A549 (cell line): ENCODE measurements around the gene GBF1. TPM values are rescaled to one million over a fixed set of nuclear protein-coding genes. Genes with fewer than 3 reads are reported as not detected.
"Not testable (repeated sequence)": the region's sequence is repeated elsewhere in the genome, so short reads cannot be mapped to it uniquely, and the experiment has no call there.

ENCODE experiments used
- ATAC-seq, 2 experiments: fragments of 200-7000 bp in 1 of 2; fragments of >200 bp in 1 of 2; cut with Nextera tagmentation in 1 of 2; cut with Tn5 transposase in 1 of 2; 3 replicates each; pipeline versions ENCODE4 v1.8.0 to v1.9.1; 2018 to 2020; ENCODE audit warnings: mild to moderate bottlenecking in 1 of 2, moderate library complexity in 1 of 2
- CTCF ChIA-PET: fragments of 300-600 bp; sonication (Branson Sonifier 250); formaldehyde crosslinking; extraction: SDS; loops from one replicate; lab custom pipeline; 2021; ENCODE audit warnings: antibody characterized with exemption, inconsistent platforms; lab: Yijun Ruan, JAX
- POLR2A ChIA-PET: fragments of 350-600 bp; formaldehyde crosslinking; extraction: SDS; loops from one replicate; lab custom pipeline; 2021; ENCODE audit warnings: antibody characterized with exemption, inconsistent platforms; lab: Yijun Ruan, JAX
- DNase-seq, 2 experiments: peaks; one replicate each; pipeline versions ENCODE4 v3.0.0 to v3.0.0-alpha.2; 2011 to 2016; ENCODE audit warnings: low read depth in 1 of 2, low spot score in 1 of 2
- FAIRE-seq: peaks from 2 replicates; lab custom pipeline; 2011; peaks lifted over from hg19 to GRCh38; lab: Jason Lieb, UNC
- H3K27ac ChIP-seq, 2 experiments: fragments of >200 bp; sonication (Bioruptor Twin); formaldehyde crosslinking; 3 replicates each; pipeline ENCODE4 v1.5.1; 2016 to 2017
- H3K4me1 ChIP-seq: fragments of >200 bp; sonication (Bioruptor Twin); formaldehyde crosslinking; 3 replicates; pipeline ENCODE4 v1.6.1; 2016
- H3K4me2 ChIP-seq: fragments of >200 bp; sonication (Bioruptor Twin); formaldehyde crosslinking; 3 replicates; pipeline ENCODE4 v1.6.1; 2016
- H3K4me3 ChIP-seq: fragments of >200 bp; sonication (Bioruptor Twin); formaldehyde crosslinking; 3 replicates; pipeline ENCODE4 v1.5.1; 2016
- H3K9me3 ChIP-seq: fragments of >200 bp; sonication (Bioruptor Twin); formaldehyde crosslinking; 3 replicates; pipeline ENCODE4 v1.6.1; 2016
- CBX8 ChIP-seq: fragments of 200-600 bp; sonication (generic); IDR thresholded peaks from 2 replicates; pipeline ENCODE4 v1.6.1; 2016
- CEBPB ChIP-seq, 2 experiments: fragments of >200 bp in 1 of 2; sonication (Bioruptor Twin) in 1 of 2; formaldehyde crosslinking in 1 of 2; IDR thresholded peaks; 2 replicates each; pipeline ENCODE4 v1.6.1; 2012 to 2016
- CHD4 ChIP-seq: fragments of 200-600 bp; sonication (generic); IDR thresholded peaks from 2 replicates; pipeline ENCODE4 v1.6.1; 2016; ENCODE audit warnings: antibody characterized with exemption, mild to moderate bottlenecking, borderline replicate concordance
- EP300 ChIP-seq, 2 experiments: fragments of >200 bp; sonication (Bioruptor Twin); formaldehyde crosslinking; IDR thresholded peaks; 2 replicates in 1 of 2; 3 replicates in 1 of 2; pipeline ENCODE4 v1.6.1; 2016 to 2017
- ESRRA ChIP-seq: fragments of 150-350 bp; IDR thresholded peaks from 2 replicates; pipeline ENCODE4 v1.6.1; 2014; ENCODE audit warnings: mild to moderate bottlenecking, low read length, borderline replicate concordance
- FOSL2 ChIP-seq, 2 experiments: fragments of 450-650 bp in 1 of 2; fragments of >200 bp in 1 of 2; sonication (Bioruptor Twin) in 1 of 2; formaldehyde crosslinking; IDR thresholded peaks; 2 replicates each; pipeline versions ENCODE4 v1.5.0 to v1.6.1; 2016 to 2020; ENCODE audit warnings: mild to moderate bottlenecking in 1 of 2, moderate library complexity in 1 of 2
- GATA3 ChIP-seq: IDR thresholded peaks from 2 replicates; pipeline ENCODE4 v1.6.1; 2012; ENCODE audit warnings: borderline replicate concordance
- HEYL ChIP-seq: fragments of 250-450 bp; sonication (Bioruptor Pico); IDR thresholded peaks from 2 replicates; pipeline ENCODE4 v1.8.0; 2021; ENCODE audit warnings: mild to moderate bottlenecking, moderate library complexity
- HOXB13 ChIP-seq: fragments of 250-450 bp; sonication (Bioruptor Pico); IDR thresholded peaks from 2 replicates; pipeline ENCODE4 v1.5.0; 2020; ENCODE audit warnings: low read depth, mild to moderate bottlenecking, moderate library complexity
- HOXB5 ChIP-seq: fragments of 250-450 bp; sonication (Bioruptor Pico); IDR thresholded peaks from 2 replicates; pipeline ENCODE4 v1.5.0; 2020; ENCODE audit warnings: mild to moderate bottlenecking, moderate library complexity
- KDM5A ChIP-seq: fragments of 200-600 bp; sonication (generic); IDR thresholded peaks from 2 replicates; pipeline ENCODE4 v1.6.1; 2016; ENCODE audit warnings: antibody characterized with exemption, mild to moderate bottlenecking
- MAFK ChIP-seq: fragments of 450-650 bp; IDR thresholded peaks from 2 replicates; pipeline ENCODE4 v1.6.1; 2014; ENCODE audit not compliant: partially characterized antibody
- NPAS2 ChIP-seq: fragments of 250-450 bp; sonication (Bioruptor Pico); IDR thresholded peaks from 2 replicates; pipeline ENCODE4 v1.8.0; 2022; ENCODE audit warnings: mild to moderate bottlenecking, moderate library complexity, borderline replicate concordance
- PHF8 ChIP-seq: fragments of 200-600 bp; sonication (generic); IDR thresholded peaks from 2 replicates; pipeline ENCODE4 v1.6.1; 2016; ENCODE audit warnings: low read depth, mild to moderate bottlenecking, antibody characterized with exemption, moderate library complexity, borderline replicate concordance
- POLR2AphosphoS2 ChIP-seq: conservative IDR thresholded peaks from 2 replicates; pipeline ENCODE4 v1.6.1; 2012; ENCODE audit warnings: low read length, improper control_type of control experiment, inconsistent platforms
- RARB ChIP-seq: fragments of 250-450 bp; sonication (Bioruptor Pico); IDR thresholded peaks from 2 replicates; pipeline ENCODE4 v1.8.0; 2021; ENCODE audit warnings: mild to moderate bottlenecking, moderate library complexity
- RFX5 ChIP-seq: fragments of 450-650 bp; IDR thresholded peaks from 2 replicates; pipeline ENCODE4 v1.7.1; 2014; ENCODE audit warnings: antibody characterized with exemption, mild to moderate bottlenecking, moderate library complexity
- SMC3 ChIP-seq: fragments of >200 bp; sonication (Bioruptor Twin); formaldehyde crosslinking; IDR thresholded peaks from 3 replicates; pipeline ENCODE4 v1.6.1; 2018; ENCODE audit warnings: inconsistent platforms
- TP53 ChIP-seq: fragments of 250-450 bp; sonication (Bioruptor Pico); IDR thresholded peaks from 2 replicates; pipeline ENCODE4 v1.5.0; 2021; ENCODE audit warnings: mild to moderate bottlenecking, moderate library complexity
- WGBS: methylation state at CpG from one replicate; pipeline ENCODE4 v1.1.6; 2017; ENCODE audit errors: missing lambda C conversion rate; 5-methylcytosine and 5-hydroxymethylcytosine counted together
- polyA plus RNA-seq, 4 experiments: library from polyadenylated mRNA; depleted of rRNA in 3 of 4; stranded (reverse); fragments of >200 nt; fragmentation: RNase III in 1 of 4; extraction: RNeasy Plus Mini Kit Qiagen cat#74134 plus additional on column Dnase treatment in 1 of 4; gene quantifications; 2 replicates in 3 of 4; 3 replicates in 1 of 4; pipeline ENCODE4 v1.2.3, GENCODE V29; 2011 to 2017
- TF ChIP-seq, protein P1 (sequence below): fragments of >200 bp; sonication (Bioruptor Twin); formaldehyde crosslinking; IDR thresholded peaks from 2 replicates; pipeline ENCODE4 v1.6.1; 2016
- TF ChIP-seq, protein P2 (sequence below): IDR thresholded peaks from 2 replicates; pipeline ENCODE4 v1.6.1; 2012
- TF ChIP-seq, protein P3 (sequence below): fragments of 250-450 bp; sonication (Bioruptor Pico); IDR thresholded peaks from 2 replicates; pipeline ENCODE4 v1.5.0; 2020; ENCODE audit warnings: low read depth, mild to moderate bottlenecking, moderate library complexity
- TF ChIP-seq, protein P4 (sequence below): fragments of >200 bp; sonication (Bioruptor Twin); formaldehyde crosslinking; IDR thresholded peaks from 3 replicates; pipeline ENCODE4 v1.5.1; 2016
- TF ChIP-seq, protein P5 (sequence below): IDR thresholded peaks from 2 replicates; pipeline ENCODE4 v1.6.1; 2012; ENCODE audit warnings: low read depth, borderline replicate concordance

GBF1 gene
- polyA plus RNA-seq, 2 of the 4 experiments (the other 2 are of a cell fraction), result 20.4 to 21.3 TPM

DNA sequence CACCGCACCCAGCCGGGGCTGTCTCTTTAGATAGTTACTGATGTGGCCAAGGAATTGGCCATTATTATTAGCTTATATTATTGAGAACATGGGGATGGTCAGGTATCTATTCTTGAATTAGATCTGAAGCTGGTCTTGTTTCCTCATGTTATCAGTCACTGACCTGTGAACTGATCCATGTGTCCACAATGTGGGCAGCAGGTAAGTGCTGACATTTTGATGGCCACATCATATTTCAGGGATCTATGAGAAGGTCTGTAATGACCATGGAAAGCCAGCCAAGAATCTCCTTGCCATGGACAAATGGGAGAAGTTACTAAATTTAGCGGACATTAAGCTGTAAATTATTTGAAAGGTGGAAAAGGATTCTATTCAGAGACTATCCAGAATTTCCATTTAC, 61.4 kb downstream of the GBF1 start:
- H3K4me3 ChIP-seq, result no peak overlapping the region
- no peaks in the 10 kb centered on the region for H3K9me3 ChIP-seq
- POLR2A ChIA-PET, result no interaction called here
- H3K4me1 ChIP-seq, result peaks cover 22% of the 10 kb centered on the region
- CTCF ChIA-PET, result interaction anchor here (1.4 to 2.1 kb wide), 3 partner anchors 18 to 77 kb away, joined by 3 to 12 read pairs (median 8); no protein-coding TSS in a partner anchor
- ATAC-seq (no peak), FAIRE-seq (no peak), DNase-seq (no peak)
- WGBS, result 100% methylated on average over 3 of the region's 3 CpGs
- no peak overlapping the region for H3K27ac ChIP-seq
- no peak for TF ChIP-seq NPAS2 (CRISPR knock-in tag)
- no peak for TF ChIP-seq CBX8
- no peak overlapping the region for H3K4me2 ChIP-seq

DNA sequence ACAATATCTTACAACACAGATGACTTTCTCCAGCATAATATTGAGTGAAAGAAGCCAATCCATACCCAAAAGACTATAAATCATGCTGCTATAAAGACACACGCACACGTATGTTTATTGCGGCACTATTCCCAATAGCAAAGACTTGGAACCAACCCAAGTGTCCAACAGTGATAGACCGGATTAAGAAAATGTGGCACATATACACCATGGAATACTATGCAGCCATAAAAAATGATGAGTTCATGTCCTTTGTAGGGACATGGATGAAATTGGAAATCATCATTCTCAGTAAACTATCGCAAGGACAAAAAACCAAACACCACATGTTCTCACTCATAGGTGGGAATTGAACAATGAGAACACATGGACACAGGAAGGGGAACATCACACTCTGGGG, 63.0 kb downstream of the GBF1 start:
- POLR2A ChIA-PET, H3K4me3 ChIP-seq, H3K9me3 ChIP-seq, FAIRE-seq, H3K27ac ChIP-seq, DNase-seq, CTCF ChIA-PET, H3K4me2 ChIP-seq, ATAC-seq: not testable (repeated sequence)
- H3K4me1 ChIP-seq, result peaks cover 22% of the 10 kb centered on the region
- WGBS, result 95% methylated on average over 4 of the region's 5 CpGs

DNA sequence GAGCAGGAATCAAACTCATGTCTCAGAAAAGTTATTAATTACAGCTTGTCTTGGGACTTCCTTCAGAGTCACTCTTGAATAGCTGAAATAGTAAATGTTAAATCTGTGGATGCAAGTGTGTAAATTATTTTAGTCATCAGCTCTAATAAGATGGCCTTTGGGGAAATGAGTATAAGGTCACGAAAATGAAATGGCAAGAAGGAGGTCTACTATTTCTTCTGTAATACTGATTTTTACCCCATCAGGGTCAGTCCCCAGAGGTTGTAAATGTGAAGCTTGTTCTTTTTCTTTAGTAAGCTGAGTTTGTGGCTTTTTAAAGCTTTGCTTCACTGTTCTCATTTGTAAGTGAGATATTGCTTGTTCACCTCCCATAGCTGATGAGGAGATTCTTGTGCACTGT, 63.9 kb downstream of the GBF1 start:
- H3K4me1 ChIP-seq, result peaks cover 22% of the 10 kb centered on the region
- WGBS, result 92% methylated on average over 1 of the region's 1 CpG
- POLR2A ChIA-PET, result no interaction called here
- no peak for TF ChIP-seq CHD4
- no peak for TF ChIP-seq ESRRA
- TF ChIP-seq CEBPB (IDR thresholded peaks at IDR 0.05), result no peak
- no peak for TF ChIP-seq HOXB5 (CRISPR knock-in tag)
- TF ChIP-seq, protein P1, sequence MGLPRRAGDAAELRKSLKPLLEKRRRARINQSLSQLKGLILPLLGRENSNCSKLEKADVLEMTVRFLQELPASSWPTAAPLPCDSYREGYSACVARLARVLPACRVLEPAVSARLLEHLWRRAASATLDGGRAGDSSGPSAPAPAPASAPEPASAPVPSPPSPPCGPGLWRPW, result no peak
- TF ChIP-seq, protein P2, sequence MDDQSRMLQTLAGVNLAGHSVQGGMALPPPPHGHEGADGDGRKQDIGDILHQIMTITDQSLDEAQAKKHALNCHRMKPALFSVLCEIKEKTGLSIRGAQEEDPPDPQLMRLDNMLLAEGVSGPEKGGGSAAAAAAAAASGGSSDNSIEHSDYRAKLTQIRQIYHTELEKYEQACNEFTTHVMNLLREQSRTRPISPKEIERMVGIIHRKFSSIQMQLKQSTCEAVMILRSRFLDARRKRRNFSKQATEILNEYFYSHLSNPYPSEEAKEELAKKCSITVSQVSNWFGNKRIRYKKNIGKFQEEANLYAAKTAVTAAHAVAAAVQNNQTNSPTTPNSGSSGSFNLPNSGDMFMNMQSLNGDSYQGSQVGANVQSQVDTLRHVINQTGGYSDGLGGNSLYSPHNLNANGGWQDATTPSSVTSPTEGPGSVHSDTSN, result no peak
- no peak for TF ChIP-seq GATA3
- TF ChIP-seq RARB (CRISPR knock-in tag), result no peak
- no peak for TF ChIP-seq PHF8
- TF ChIP-seq, protein P3, sequence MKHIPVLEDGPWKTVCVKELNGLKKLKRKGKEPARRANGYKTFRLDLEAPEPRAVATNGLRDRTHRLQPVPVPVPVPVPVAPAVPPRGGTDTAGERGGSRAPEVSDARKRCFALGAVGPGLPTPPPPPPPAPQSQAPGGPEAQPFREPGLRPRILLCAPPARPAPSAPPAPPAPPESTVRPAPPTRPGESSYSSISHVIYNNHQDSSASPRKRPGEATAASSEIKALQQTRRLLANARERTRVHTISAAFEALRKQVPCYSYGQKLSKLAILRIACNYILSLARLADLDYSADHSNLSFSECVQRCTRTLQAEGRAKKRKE (CRISPR knock-in tag), result no peak
- no peak for TF ChIP-seq EP300 (IDR thresholded peaks at IDR 0.05)
- TF ChIP-seq CBX8, result no peak
- no peak for TF ChIP-seq KDM5A
- TF ChIP-seq TP53, result no peak
- TF ChIP-seq POLR2AphosphoS2, result no peak
- no peak for TF ChIP-seq MAFK
- TF ChIP-seq, all 56 proteins: peak for 0
- H3K4me3 ChIP-seq, result no peak overlapping the region
- H3K27ac ChIP-seq, result no peak overlapping the region
- ATAC-seq, result no peak
- H3K9me3 ChIP-seq, result no peaks in the 10 kb centered on the region
- CTCF ChIA-PET, result interaction anchor here (0.6 to 1.6 kb wide), 4 partner anchors 38 to 79 kb away, joined by 3 to 20 read pairs (median 5); no protein-coding TSS in a partner anchor
- no peak for DNase-seq
- H3K4me2 ChIP-seq, result no peak overlapping the region
- no peak for FAIRE-seq

DNA sequence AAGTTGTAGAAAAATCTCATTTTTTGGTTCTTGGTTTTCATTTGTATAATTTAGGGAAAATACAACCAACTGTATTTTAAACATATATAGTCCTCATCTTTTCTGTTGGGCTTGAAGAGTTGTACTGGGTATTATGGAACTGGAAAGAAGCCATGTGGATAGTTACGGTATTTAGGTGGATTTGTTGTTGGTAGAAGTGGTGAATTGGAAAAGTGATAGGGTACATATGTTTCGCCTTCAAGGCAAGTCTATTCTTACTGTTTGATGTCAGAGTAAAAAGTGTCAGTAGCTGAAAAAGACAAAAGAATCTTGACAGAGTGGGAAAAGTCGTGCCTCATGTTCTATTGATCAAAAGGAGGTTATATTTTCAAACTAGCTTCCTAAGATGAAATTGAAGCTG, 64.6 kb downstream of the GBF1 start:
- ChIA-PET POLR2A (no interaction called here), CTCF (interaction anchor here (0.6 to 2.5 kb wide), 6 partner anchors 37 to 1871 kb away, joined by 3 to 20 read pairs (median 6); no protein-coding TSS in a partner anchor)
- H3K4me1 ChIP-seq, result peaks cover 22% of the 10 kb centered on the region
- WGBS, result 77% methylated on average over 3 of the region's 3 CpGs
- ATAC-seq (no peak), DNase-seq (no peak), FAIRE-seq (no peak)
- no peaks in the 10 kb centered on the region for H3K9me3 ChIP-seq
- peak overlapping the region; percentile 30; the same call in 2 of the 3 replicates for H3K4me2 ChIP-seq
- no peak overlapping the region for H3K4me3 ChIP-seq
- H3K27ac ChIP-seq, result no peak overlapping the region
- TF ChIP-seq KDM5A, result no peak
- TF ChIP-seq HEYL (CRISPR knock-in tag), result no peak
- no peak for TF ChIP-seq HOXB13 (CRISPR knock-in tag)
- no peak for TF ChIP-seq HOXB5 (CRISPR knock-in tag)
- TF ChIP-seq, protein P4, sequence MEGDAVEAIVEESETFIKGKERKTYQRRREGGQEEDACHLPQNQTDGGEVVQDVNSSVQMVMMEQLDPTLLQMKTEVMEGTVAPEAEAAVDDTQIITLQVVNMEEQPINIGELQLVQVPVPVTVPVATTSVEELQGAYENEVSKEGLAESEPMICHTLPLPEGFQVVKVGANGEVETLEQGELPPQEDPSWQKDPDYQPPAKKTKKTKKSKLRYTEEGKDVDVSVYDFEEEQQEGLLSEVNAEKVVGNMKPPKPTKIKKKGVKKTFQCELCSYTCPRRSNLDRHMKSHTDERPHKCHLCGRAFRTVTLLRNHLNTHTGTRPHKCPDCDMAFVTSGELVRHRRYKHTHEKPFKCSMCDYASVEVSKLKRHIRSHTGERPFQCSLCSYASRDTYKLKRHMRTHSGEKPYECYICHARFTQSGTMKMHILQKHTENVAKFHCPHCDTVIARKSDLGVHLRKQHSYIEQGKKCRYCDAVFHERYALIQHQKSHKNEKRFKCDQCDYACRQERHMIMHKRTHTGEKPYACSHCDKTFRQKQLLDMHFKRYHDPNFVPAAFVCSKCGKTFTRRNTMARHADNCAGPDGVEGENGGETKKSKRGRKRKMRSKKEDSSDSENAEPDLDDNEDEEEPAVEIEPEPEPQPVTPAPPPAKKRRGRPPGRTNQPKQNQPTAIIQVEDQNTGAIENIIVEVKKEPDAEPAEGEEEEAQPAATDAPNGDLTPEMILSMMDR, result no peak
- TF ChIP-seq RFX5, result no peak
- no peak for TF ChIP-seq FOSL2 (IDR thresholded peaks at IDR 0.05)
- no peak for TF ChIP-seq FOSL2 (CRISPR knock-in tag; IDR thresholded peaks at IDR 0.05)
- TF ChIP-seq, protein P5, sequence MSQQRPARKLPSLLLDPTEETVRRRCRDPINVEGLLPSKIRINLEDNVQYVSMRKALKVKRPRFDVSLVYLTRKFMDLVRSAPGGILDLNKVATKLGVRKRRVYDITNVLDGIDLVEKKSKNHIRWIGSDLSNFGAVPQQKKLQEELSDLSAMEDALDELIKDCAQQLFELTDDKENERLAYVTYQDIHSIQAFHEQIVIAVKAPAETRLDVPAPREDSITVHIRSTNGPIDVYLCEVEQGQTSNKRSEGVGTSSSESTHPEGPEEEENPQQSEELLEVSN, result no peak
- no peak for TF ChIP-seq TP53
- TF ChIP-seq SMC3, result no peak
